Progenitor cell of endocrine pancreas (in vitro differentiated cells): ENCODE data around the gene SNX32. TPM values are rescaled to one million over a fixed set of nuclear protein-coding genes. Genes with fewer than 3 reads are reported as not detected.

Experiments used
- DNase-seq: peaks from one replicate; pipeline ENCODE4 v3.0.0; 2021; ENCODE audit warnings: low spot score; ENCODE audit not compliant: unreplicated experiment
- H3K27ac Mint-ChIP-seq: 2 replicates; pipeline ENCODE4 v1.8.0; 2021; ENCODE audit warnings: mild to moderate bottlenecking, moderate library complexity, mixed read lengths
- H3K27me3 Mint-ChIP-seq: 2 replicates; pipeline ENCODE4 v1.8.0; 2021; ENCODE audit warnings: mixed read lengths
- H3K36me3 Mint-ChIP-seq: 2 replicates; pipeline ENCODE4 v1.8.0; 2022; ENCODE audit warnings: mixed read lengths; ENCODE audit not compliant: insufficient read depth
- H3K4me1 Mint-ChIP-seq: 2 replicates; pipeline ENCODE4 v1.8.0; 2021; ENCODE audit warnings: low read depth, mixed read lengths
- H3K4me3 Mint-ChIP-seq: 2 replicates; pipeline ENCODE4 v1.8.0; 2021; ENCODE audit warnings: low read depth, mild to moderate bottlenecking, moderate library complexity, mixed read lengths
- H3K9me3 Mint-ChIP-seq: 2 replicates; pipeline ENCODE4 v1.8.0; 2021; ENCODE audit warnings: low read depth, mixed read lengths
- CTCF ChIP-seq: fragments of 200-600 bp; sonication (generic); IDR thresholded peaks from one replicate; pipeline ENCODE4 v1.5.0; 2021; ENCODE audit warnings: antibody characterized with exemption, mild to moderate bottlenecking; ENCODE audit not compliant: unreplicated experiment
- total RNA-seq: library from RNA; stranded (reverse); gene quantifications from 2 replicates; pipeline ENCODE4 v1.2.1, GENCODE V29; 2021

SNX32 gene
- total RNA-seq, 1 donor from 2014 or later: 4.6 TPM

- Mint-ChIP-seq H3K4me1 (peaks cover 21% of the 10 kb centered on the region), H3K27me3 (peaks cover 5% of the 10 kb centered on the region), H3K4me3 (no peak overlapping the region), H3K36me3 (peaks cover 8% of the 10 kb centered on the region), H3K27ac (no peak overlapping the region), H3K9me3 (no peaks in the 10 kb centered on the region)
- no peak for DNase-seq
- TF ChIP-seq CTCF: no peak
Measured at GRCh38 chr11:65794570-65795510, 38.9 kb upstream of the SNX32 start.

DNA sequence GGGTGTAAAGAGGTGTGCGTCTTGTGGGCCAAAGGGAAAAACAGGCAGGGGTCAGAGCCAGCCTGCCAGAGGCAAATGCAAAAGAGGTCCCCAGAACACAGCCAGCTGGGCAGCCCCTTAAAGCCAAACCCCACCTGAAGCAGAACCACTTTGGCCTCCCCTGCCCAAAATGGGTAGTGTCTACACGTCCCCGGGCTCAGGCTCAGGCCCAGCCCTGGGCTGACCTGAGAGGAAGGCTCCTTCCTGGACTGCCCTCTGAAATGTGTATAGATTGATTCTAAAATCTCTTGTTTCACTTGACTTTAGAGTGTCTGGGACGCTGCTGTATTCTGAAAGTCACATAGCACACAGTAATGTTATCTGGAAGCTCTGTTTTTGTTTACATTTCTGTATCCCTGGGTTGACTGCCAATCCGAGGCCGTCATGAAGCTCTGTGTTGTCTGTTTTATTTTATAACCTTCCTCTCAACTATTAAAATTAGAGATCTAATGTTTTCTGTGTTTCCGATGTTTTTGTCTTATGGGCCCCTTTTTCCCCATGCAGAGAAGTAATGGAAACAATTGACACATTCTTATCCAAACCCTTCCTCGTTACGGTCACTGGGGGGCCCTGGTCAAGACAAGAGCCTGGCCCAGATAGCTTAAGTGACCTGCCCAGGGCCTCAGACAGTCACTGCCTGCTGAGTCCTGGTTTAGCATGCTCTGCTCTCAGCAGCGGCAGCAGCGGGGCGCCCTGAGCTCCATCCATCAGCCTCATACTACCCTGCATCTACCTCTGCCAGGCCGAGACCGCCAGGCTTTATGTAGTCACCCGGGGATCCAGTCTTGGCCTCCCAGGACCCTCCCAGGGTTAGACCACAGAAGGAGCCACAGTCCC is 36.8 kb upstream of the SNX32 start:
- Mint-ChIP-seq H3K4me1 (peaks cover 14% of the 10 kb centered on the region), H3K27me3 (peaks cover 5% of the 10 kb centered on the region), H3K4me3 (no peak overlapping the region), H3K36me3 (peaks cover 8% of the 10 kb centered on the region), H3K9me3 (no peaks in the 10 kb centered on the region), H3K27ac (no peak overlapping the region)
- DNase-seq: no peak
- TF ChIP-seq CTCF: no peak

- H3K27me3 Mint-ChIP-seq: peaks cover 5% of the 10 kb centered on the region
- H3K9me3 Mint-ChIP-seq: no peaks in the 10 kb centered on the region
- no peak for DNase-seq
- H3K36me3 Mint-ChIP-seq: peaks cover 7% of the 10 kb centered on the region
- no peak for TF ChIP-seq CTCF
- H3K4me1 Mint-ChIP-seq: peaks cover 14% of the 10 kb centered on the region
- H3K27ac Mint-ChIP-seq: no peak overlapping the region
- H3K4me3 Mint-ChIP-seq: no peak overlapping the region
Measured at GRCh38 chr11:65797711-65798110, 36.1 kb upstream of the SNX32 start.

GRCh38 chr11:65798882-65799281 is 34.9 kb upstream of the SNX32 start:
- DNase-seq: no peak
- H3K36me3 Mint-ChIP-seq: peaks cover 6% of the 10 kb centered on the region
- H3K27ac Mint-ChIP-seq: peak overlapping the region; percentile 73
- H3K9me3 Mint-ChIP-seq: no peaks in the 10 kb centered on the region
- no peak for TF ChIP-seq CTCF
- H3K4me3 Mint-ChIP-seq: no peak overlapping the region
- peaks cover 16% of the 10 kb centered on the region for H3K27me3 Mint-ChIP-seq
- H3K4me1 Mint-ChIP-seq: peaks cover 14% of the 10 kb centered on the region

DNA sequence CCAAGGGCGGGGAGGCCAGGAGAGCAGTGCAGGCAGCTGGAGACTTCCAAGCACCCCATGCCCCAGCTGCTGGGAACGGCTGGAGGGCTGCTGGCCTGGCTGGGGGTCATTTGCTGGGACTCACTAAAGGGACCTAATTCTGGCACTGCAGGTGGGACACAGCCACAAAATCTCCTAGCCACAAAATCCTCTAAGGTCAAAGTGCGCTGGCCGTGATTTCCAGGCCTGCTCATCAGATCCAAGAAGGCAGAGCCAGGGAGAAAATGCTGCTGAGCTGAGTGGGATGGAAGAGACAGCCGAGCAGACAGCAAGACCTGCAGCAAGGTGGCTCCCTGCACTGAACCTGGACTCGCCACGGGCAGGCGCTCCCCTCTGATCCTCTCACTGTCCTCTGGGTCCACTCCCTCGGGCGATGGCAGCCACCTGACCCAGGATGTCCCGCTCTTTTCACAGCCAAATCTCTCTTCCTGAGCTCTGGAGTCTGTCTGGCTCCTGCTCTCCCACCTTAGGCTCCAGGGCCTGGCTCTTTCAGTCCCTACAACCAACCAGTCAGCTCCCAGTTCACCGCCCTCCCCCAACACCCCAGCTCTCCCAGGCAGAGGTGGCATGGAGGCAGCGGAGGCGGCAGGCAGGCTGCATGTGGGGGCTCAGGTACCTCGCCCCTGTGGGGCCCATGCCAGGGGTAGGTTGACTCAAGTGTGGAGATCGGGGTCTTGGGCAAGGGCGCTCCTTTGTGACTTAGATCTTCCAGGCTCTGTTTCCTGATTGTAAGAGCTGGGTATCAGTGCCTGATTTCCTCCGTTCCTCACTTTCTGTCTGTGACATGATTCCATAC is 32.4 kb upstream of the SNX32 start:
- no peak for DNase-seq
- Mint-ChIP-seq H3K9me3 (no peaks in the 10 kb centered on the region), H3K27ac (no peak overlapping the region), H3K36me3 (no peaks in the 10 kb centered on the region), H3K27me3 (peaks cover 18% of the 10 kb centered on the region), H3K4me3 (no peak overlapping the region), H3K4me1 (peaks cover 10% of the 10 kb centered on the region)
- TF ChIP-seq CTCF: no peak
